Mammary epithelial cell (primary cell): ENCODE results near the gene TGM3.

ENCODE experiments used
- CTCF ChIP-seq, 2 donors: IDR thresholded peaks in 1 of 2; conservative IDR thresholded peaks in 1 of 2; 2 replicates each; pipeline ENCODE4 v1.5.1; 2011 to 2012; ENCODE audit warnings: inconsistent platforms in 2 of 2, low read length in 2 of 2, mild to moderate bottlenecking in 2 of 2, control low read depth in 1 of 2, low read depth in 1 of 2; ENCODE audit not compliant: insufficient read depth in 1 of 2; ENCODE audit errors: extremely low read depth in 1 of 2
- EZH2 ChIP-seq: IDR thresholded peaks from 2 replicates; pipeline ENCODE4 v1.6.1; 2012; ENCODE audit warnings: low read length, inconsistent platforms, borderline replicate concordance

- TF ChIP-seq CTCF (conservative IDR thresholded peaks at IDR 0.05 in 1 of 2, IDR thresholded peaks at IDR 0.05 in 1 of 2; ENCODE audit: extremely low read depth in 1 of 2, insufficient read depth in 1 of 2, low read depth in 1 of 2, low read length in 2 of 2) (no peak), EZH2 (no peak)
Measured at GRCh38 chr20:2361035-2361593, 65.3 kb downstream of the TGM3 start.
